M059J (cell line): Measurements from ENCODE around the gene SBF2. TPM values are rescaled to one million over a fixed set of nuclear protein-coding genes. Genes with fewer than 3 reads are reported as not detected.

Experiments
- DNase-seq: peaks from one replicate; pipeline ENCODE4 v3.0.0-alpha.2; 2012; ENCODE audit warnings: low read depth
- total RNA-seq: library from RNA; depleted of rRNA; stranded (reverse); fragments of >200 nt; shearing (Covaris generic); gene quantifications from 2 replicates; pipeline ENCODE4 v1.2.3, GENCODE V29; 2014

SBF2 gene
- total RNA-seq, 1 experiment from 2014 or later, result 30.5 TPM

- no peak for DNase-seq
Measured at GRCh38 chr11:9903579-9903978, 390.4 kb downstream of the SBF2 start.

DNA sequence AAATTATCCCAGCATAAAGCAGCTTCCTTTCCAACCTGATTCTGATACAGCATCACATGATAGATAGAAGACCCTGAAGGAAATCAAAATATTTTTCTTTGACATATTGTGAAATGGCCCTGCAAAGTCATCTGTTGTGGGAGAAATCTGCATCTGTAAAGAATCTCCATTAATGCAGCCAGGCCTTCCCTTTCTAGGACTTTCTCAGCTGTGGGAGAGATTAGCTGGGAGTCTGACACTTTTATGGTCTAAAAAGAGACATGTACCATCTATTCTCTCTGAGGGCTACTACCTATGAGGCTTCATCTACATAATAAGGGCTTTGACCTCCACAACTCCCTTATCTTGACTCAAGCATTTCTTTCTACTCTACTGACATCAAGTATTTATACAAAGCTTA lies 392.1 kb downstream of the SBF2 start:
- DNase-seq, result no peak

GRCh38 chr11:9900253-9900652 lies 393.8 kb downstream of the SBF2 start:
- DNase-seq, result peak; percentile 95

DNA sequence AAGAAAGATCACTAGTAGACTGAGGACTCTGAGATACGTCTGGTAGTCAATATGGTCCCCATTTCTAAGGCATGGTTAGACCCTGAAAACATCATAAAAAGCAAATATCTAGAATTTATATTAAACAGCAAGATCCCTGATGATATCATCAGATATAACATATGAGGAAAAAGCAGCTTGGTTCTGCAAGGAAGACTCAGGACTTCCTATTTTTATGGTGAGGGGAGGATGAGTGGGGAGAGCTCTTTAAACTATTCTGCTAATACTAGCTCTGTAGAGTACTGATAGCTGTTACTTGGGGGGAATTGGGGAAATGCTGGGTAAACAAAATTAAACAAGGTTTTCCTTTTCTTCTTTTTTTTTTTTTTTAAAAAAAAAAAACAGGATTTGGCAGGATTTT lies 394.3 kb downstream of the SBF2 start:
- DNase-seq, result no peak

GRCh38 chr11:9896902-9897301 lies 397.1 kb downstream of the SBF2 start:
- no peak for DNase-seq

GRCh38 chr11:9895006-9895405 lies 399.0 kb downstream of the SBF2 start:
- DNase-seq, result peak; percentile 86

GRCh38 chr11:9893474-9893873 lies 400.5 kb downstream of the SBF2 start:
- peak; percentile 40 for DNase-seq

DNA sequence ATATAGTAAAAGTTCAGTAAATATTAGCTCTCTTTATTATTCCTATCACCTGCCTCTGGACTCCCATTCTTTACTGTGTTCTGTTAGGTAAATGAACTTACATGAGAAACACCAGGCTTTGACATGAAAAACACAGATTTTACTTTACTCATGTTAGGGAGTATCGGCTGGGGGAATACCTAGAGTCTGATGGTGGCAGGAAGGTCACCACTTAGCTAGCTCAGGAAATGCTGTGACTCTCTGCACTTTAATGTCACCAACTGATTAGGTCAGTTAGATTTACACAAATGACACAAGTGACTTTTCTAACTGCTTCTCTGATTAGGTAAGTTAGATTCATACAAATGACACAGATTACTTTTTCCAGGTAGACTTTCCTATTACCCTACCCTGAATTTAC lies 405.1 kb downstream of the SBF2 start:
- DNase-seq, result no peak

- no peak for DNase-seq
Measured at GRCh38 chr11:9887472-9887871, 406.5 kb downstream of the SBF2 start.

GRCh38 chr11:9886595-9886994 lies 407.4 kb downstream of the SBF2 start:
- no peak for DNase-seq

DNA sequence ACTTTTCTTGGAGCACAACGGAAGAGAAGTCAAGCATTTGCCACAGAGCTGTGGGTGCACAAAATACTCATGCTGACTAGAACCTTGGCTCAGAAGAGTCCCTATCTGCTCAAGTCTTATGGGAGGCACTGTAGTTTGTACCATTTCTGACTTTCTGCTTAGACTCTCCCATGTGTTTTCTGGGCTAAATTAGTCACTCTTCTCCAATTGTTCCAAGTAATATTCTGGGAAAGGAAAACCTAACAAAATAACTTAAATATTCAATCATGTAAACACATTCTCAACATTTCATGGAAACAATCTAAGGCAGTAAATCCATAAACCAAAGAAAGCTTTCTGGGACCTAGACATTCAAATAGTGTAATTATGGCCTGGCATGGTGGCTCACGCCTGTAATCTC lies 409.4 kb downstream of the SBF2 start:
- no peak for DNase-seq

- DNase-seq, result no peak
Measured at GRCh38 chr11:9880657-9881056, 413.4 kb downstream of the SBF2 start.

GRCh38 chr11:9878936-9879335 lies 415.1 kb downstream of the SBF2 start:
- DNase-seq, result no peak

DNA sequence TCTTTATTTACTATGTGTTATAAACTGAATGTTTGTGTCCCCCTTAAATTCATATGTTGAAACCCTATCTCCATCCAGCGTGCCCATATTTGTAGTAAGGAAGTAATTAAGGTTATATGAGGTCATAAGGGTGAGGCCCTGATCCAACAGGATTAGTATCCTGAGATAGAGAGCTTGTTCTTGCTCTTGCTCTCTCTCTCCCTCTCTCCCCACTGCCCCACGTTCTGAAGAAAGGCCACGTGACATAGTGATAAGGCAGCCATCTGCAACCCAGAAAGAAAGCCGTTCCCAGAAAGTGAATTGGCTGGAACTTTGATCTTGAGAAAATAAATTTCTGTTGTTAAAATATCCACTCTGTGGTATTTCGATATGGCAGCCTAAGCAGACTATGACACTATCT lies 417.7 kb downstream of the SBF2 start:
- no peak for DNase-seq

- DNase-seq, result no peak
Measured at GRCh38 chr11:9875862-9876261, 418.2 kb downstream of the SBF2 start.

DNA sequence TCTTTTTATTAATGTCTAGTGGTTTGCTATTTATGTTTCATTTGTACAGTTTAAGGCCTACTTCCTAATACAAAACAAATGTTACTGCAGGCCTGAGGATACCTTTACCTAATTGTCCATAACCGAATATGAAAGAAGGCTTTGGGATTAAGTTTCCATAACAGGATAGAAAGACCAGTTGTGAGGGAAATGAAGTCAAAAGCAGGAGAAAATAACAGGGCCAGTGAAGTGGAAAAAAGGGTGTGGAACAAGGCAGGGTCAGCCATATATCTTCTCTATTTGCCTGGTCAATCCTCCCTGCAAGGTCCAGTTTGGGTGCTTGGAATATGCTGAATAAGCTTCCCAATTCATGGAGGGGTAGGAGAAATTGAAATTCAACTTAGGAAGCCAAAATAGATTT lies 418.6 kb downstream of the SBF2 start:
- DNase-seq, result no peak

DNA sequence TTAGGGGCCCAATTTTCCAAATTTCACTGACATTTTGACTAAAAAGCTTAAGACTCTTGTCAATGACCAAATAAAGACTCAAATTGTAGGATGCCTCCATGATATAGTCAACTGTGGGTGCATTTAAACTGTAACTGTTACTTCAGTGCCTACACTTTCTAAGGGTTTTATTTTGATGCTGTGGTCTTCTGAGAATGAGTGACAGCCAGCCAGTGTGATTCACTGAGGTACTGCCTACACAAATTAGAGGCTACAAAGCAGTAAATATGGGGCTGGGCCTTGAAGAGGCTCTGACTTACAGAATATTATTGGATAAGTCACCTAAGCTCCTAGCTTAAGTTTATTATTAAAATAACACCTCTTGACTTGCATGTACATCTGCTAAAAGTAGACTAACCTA lies 419.6 kb downstream of the SBF2 start:
- no peak for DNase-seq

DNA sequence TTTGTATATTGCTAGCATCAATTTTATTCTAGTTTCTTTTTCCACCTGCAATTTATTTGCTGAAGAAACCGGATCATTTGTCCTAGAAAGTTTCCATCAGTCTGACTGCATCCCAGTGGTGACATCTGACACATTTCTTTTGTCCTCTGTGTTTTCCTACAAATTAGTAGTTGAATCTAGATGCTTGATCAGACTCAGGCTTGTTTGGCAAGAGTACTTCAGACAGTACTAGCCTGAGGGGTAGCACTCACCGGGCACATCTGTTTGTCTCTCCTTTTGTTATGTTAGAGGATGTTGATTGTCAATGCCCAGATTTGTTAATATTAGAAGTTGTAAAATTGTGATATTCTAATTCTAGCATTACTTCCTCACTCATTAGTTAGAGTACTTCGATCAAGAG lies 425.4 kb downstream of the SBF2 start:
- DNase-seq, result peak; percentile 19

GRCh38 chr11:9862981-9863380 lies 431.0 kb downstream of the SBF2 start:
- DNase-seq, result peak; percentile 37

DNA sequence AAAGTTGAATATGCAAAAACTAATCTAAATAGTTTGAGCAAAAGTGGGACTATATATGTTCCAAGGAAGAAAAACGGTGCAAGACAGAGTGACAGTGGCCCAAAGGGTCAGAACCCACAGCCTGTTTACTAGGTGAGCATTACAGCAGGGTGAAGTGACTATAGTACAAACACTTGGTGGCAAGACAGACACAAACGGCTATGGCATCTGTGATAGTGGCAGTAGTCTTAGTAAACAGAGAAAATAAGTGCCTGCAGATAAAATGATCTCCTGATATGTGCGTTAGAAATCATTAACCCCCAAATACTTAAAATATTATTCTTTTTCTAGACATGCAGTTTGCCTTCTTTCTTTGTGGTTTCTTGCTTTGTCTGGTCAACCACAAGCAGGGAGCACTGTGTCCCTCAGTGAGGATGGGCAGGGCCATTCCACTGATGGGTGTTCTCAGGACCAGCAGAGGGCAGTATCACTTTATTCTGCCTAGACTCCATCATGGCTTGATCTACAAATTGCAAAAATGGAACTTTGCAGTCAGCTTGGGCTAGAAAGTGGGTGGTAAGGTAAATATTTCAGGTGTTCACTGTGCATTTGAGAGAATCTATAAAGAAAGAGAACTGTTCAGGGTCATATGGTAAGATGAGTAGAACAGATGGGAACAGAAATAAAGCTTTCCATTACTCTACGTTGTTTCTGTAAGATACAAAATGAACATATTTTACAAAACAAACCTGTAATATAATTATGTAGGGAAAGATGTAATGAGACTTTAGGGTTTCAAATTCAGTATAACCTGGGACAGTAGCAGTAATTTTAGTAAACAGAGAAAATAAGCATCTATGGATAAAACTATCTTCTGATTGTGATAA lies 431.9 kb downstream of the SBF2 start:
- DNase-seq, result peak; percentile 85

DNA sequence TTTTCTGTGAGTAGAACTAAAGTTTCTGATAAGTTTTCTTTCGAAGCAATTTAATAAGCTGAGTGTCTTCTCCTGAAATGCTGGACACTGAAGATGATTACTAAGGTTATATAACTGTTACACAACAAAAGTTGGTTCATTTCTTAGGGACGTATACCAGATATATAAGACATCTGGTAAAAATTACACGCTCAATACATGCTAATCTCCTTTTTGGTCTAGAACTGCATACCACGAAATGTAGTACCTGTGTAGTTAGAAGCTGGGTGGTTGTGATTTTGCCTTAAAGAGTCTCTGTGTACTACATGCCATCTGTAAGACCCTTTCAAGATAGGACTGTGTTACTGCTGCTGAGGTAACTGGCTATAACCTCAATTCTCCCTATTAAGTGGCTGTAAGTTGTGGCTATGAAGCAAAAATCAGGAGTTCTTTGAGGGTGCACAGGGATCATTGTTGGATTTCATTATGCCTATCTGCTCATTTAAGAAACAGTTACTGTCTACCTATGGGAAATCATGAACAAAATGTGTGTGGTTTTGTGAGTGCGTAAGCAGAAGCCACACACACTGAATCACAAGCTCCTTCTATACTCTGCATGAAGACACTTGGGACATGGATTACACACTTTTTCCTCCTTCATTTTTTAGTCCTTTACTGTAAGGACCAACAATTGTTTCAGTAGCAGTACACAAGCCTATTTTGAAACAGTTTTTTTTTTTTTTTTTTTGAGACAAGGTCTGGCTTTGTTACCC lies 434.3 kb downstream of the SBF2 start:
- peak; percentile 67 for DNase-seq

- peak; percentile 84 for DNase-seq
Measured at GRCh38 chr11:9858822-9859221, 435.2 kb downstream of the SBF2 start.

DNA sequence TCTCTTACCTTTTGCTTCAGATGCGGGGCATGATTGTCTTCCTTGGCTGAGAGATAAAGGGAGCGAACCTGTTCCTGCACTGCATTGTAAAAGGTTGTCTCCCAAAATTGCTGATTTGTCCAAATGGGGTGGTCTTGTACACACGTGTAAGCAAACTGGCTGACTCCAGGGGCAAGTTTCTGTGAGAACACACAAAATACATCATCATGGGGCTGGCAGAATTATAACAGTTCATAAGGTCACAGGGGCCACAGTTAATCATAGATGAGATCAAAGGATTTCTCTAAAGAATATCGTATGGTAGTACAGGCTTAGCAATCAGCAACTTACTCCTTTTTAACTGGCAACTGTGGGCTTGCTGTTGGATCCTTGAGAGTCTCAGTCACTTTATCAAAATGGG lies 435.8 kb downstream of the SBF2 start:
- DNase-seq, result no peak
